CD8-positive, alpha-beta memory T cell (primary cell): ENCODE measurements around the gene EGR1. TPM values are rescaled to one million over a fixed set of nuclear protein-coding genes. Genes with fewer than 3 reads are reported as not detected.

Experiments
- CTCF ChIA-PET: fragments of 350-600 bp; sonication (Branson Sonifier 250); formaldehyde crosslinking; loops from one replicate; lab custom pipeline; 2021; ENCODE audit warnings: antibody characterized with exemption; lab: Charles Lee
- POLR2A ChIA-PET: fragments of 350-600 bp; sonication (Branson Sonifier 250); formaldehyde crosslinking; loops from one replicate; lab custom pipeline; 2021; ENCODE audit warnings: antibody characterized with exemption; lab: Charles Lee
- DNase-seq, 5 donors: peaks; one replicate each; pipeline versions ENCODE4 v3.0.0 to v3.0.0-alpha.2; 2020 to 2022; ENCODE audit warnings: mixed read lengths in 1 of 5
- H3K27ac ChIP-seq: one replicate; pipeline ENCODE4 v1.7.0; 2013; ENCODE audit warnings: low read depth, mild to moderate bottlenecking, low read length, moderate library complexity
- H3K27me3 ChIP-seq: 2 replicates; pipeline ENCODE4 v1.7.0; 2013; ENCODE audit warnings: low read length, mild to moderate bottlenecking; ENCODE audit not compliant: insufficient read depth, poor library complexity, severe bottlenecking
- H3K36me3 ChIP-seq: 2 replicates; pipeline ENCODE4 v1.7.0; 2013; ENCODE audit warnings: mild to moderate bottlenecking, low read length, moderate library complexity; ENCODE audit not compliant: insufficient read depth
- H3K4me1 ChIP-seq: 2 replicates; pipeline ENCODE4 v1.7.0; 2013; ENCODE audit warnings: mild to moderate bottlenecking, low read length, moderate library complexity; ENCODE audit not compliant: insufficient read depth
- H3K4me3 ChIP-seq: 2 replicates; pipeline ENCODE4 v1.7.0; 2013; ENCODE audit warnings: mild to moderate bottlenecking, low read length
- H3K9me3 ChIP-seq: 2 replicates; pipeline ENCODE4 v1.7.0; 2013; ENCODE audit warnings: mild to moderate bottlenecking, low read length
- H3K27ac Mint-ChIP-seq, 8 donors: one replicate each; pipeline ENCODE4 v1.8.0; 2020 to 2021; ENCODE audit warnings: mixed read lengths in 8 of 8, mild to moderate bottlenecking in 6 of 8, inconsistent platforms in 3 of 8, moderate library complexity in 3 of 8
- H3K27me3 Mint-ChIP-seq, 2 donors: one replicate each; pipeline ENCODE4 v1.8.0; 2020 to 2021; ENCODE audit warnings: mixed read lengths in 2 of 2, mild to moderate bottlenecking in 1 of 2, moderate library complexity in 1 of 2
- H3K36me3 Mint-ChIP-seq, 3 donors: one replicate each; pipeline ENCODE4 v1.8.0; 2020 to 2021; ENCODE audit warnings: mixed read lengths in 3 of 3, inconsistent platforms in 1 of 3, mild to moderate bottlenecking in 1 of 3
- H3K4me1 Mint-ChIP-seq, 3 donors: one replicate each; pipeline ENCODE4 v1.8.0; 2020 to 2021; ENCODE audit warnings: mixed read lengths in 3 of 3, inconsistent platforms in 1 of 3, mild to moderate bottlenecking in 1 of 3
- H3K4me3 Mint-ChIP-seq, 7 donors: one replicate each; pipeline ENCODE4 v1.8.0; 2020 to 2021; ENCODE audit warnings: mixed read lengths in 7 of 7, mild to moderate bottlenecking in 6 of 7, moderate library complexity in 4 of 7, inconsistent platforms in 2 of 7
- H3K9me3 Mint-ChIP-seq, 5 donors: one replicate each; pipeline ENCODE4 v1.8.0; 2020 to 2022; ENCODE audit warnings: mixed read lengths in 5 of 5, mild to moderate bottlenecking in 3 of 5, moderate library complexity in 2 of 5, inconsistent platforms in 1 of 5
- polyA plus RNA-seq: library from polyadenylated mRNA; unstranded; fragments of 300-500 nt; fragmentation: Illumina TruSeq; gene quantifications from one replicate; pipeline ENCODE4 v1.2.3, GENCODE V29; 2021
- total RNA-seq, 2 experiments: library from RNA; stranded (reverse); gene quantifications; one replicate each; pipeline ENCODE4 v1.2.3, GENCODE V29; 2021

Gene EGR1
- total and polyA plus RNA-seq, 3 experiments from 2014 or later, result 0.99 to 12.2 (median 11.8) TPM

GRCh38 chr5:138467711-138468132 lies 2.4 kb downstream of the EGR1 start:
- peak in 1 of 5 donors; percentile 41 for DNase-seq
- peaks cover 0 to 10% (median 8%) of the 10 kb centered on the region in 3 donors for H3K36me3 Mint-ChIP-seq
- H3K4me1 ChIP-seq, result peaks cover 26% of the 10 kb centered on the region
- H3K9me3 Mint-ChIP-seq, result no peaks in the 10 kb centered on the region
- H3K27ac Mint-ChIP-seq, result peak overlapping the region in 2 of 8 donors; percentile 55 to 83
- H3K4me3 Mint-ChIP-seq, result peak overlapping the region in 6 of 7 donors; percentile 70 to 94 (median 88)
- H3K4me3 ChIP-seq, result no peak overlapping the region
- no peaks in the 10 kb centered on the region for H3K9me3 ChIP-seq
- ChIA-PET CTCF (interaction anchor here (0.6 to 1.0 kb wide), 2 partner anchors 18 to 36 kb away, joined by 3 to 4 read pairs; no protein-coding TSS in a partner anchor), POLR2A (no interaction called here)
- H3K4me1 Mint-ChIP-seq, result peaks cover 18 to 36% (median 25%) of the 10 kb centered on the region in 3 donors
- H3K36me3 ChIP-seq, result no peaks in the 10 kb centered on the region
- H3K27me3 Mint-ChIP-seq, result no peaks in the 10 kb centered on the region
- H3K27ac ChIP-seq, result no peak overlapping the region
- H3K27me3 ChIP-seq, result no peaks in the 10 kb centered on the region

- H3K4me3 Mint-ChIP-seq, result peak overlapping the region; percentile 27 to 94 (median 63)
- no peaks in the 10 kb centered on the region for H3K9me3 ChIP-seq
- no peaks in the 10 kb centered on the region for H3K36me3 ChIP-seq
- ChIA-PET POLR2A (no interaction called here), CTCF (no interaction called here)
- peaks cover 18 to 34% (median 25%) of the 10 kb centered on the region in 3 donors for H3K4me1 Mint-ChIP-seq
- DNase-seq, result peak in 1 of 5 donors; percentile 37
- no peaks in the 10 kb centered on the region for H3K9me3 Mint-ChIP-seq
- H3K4me3 ChIP-seq, result no peak overlapping the region
- peaks cover 0 to 10% (median 8%) of the 10 kb centered on the region in 3 donors for H3K36me3 Mint-ChIP-seq
- H3K4me1 ChIP-seq, result peaks cover 23% of the 10 kb centered on the region
- H3K27ac ChIP-seq, result no peak overlapping the region
- no peaks in the 10 kb centered on the region for H3K27me3 ChIP-seq
- H3K27me3 Mint-ChIP-seq, result no peaks in the 10 kb centered on the region
- H3K27ac Mint-ChIP-seq, result peak overlapping the region in 3 of 8 donors; percentile 24 to 83 (median 39)
Measured at GRCh38 chr5:138468133-138468965, 3.1 kb downstream of the EGR1 start.

GRCh38 chr5:138468966-138469539 lies 3.8 kb downstream of the EGR1 start:
- CTCF ChIA-PET, result no interaction called here
- H3K36me3 ChIP-seq, result no peaks in the 10 kb centered on the region
- peak in 1 of 5 donors; percentile 41 for DNase-seq
- no peak overlapping the region for H3K4me3 ChIP-seq
- Mint-ChIP-seq H3K36me3 (peaks cover 0 to 10% (median 8%) of the 10 kb centered on the region in 3 donors), H3K27ac (peak overlapping the region in 3 of 8 donors; percentile 37 to 83 (median 41)), H3K9me3 (no peaks in the 10 kb centered on the region), H3K4me3 (peak overlapping the region in 1 of 7 donors; percentile 2), H3K27me3 (peaks cover 0 to 1% of the 10 kb centered on the region in 2 donors), H3K4me1 (peaks cover 18 to 28% (median 25%) of the 10 kb centered on the region in 3 donors)
- POLR2A ChIA-PET, result no interaction called here
- no peak overlapping the region for H3K27ac ChIP-seq
- H3K4me1 ChIP-seq, result peaks cover 19% of the 10 kb centered on the region
- H3K27me3 ChIP-seq, result no peaks in the 10 kb centered on the region
- H3K9me3 ChIP-seq, result no peaks in the 10 kb centered on the region

- H3K9me3 ChIP-seq, result no peaks in the 10 kb centered on the region
- H3K36me3 ChIP-seq, result no peaks in the 10 kb centered on the region
- H3K27me3 ChIP-seq, result no peaks in the 10 kb centered on the region
- H3K4me1 ChIP-seq, result peaks cover 19% of the 10 kb centered on the region
- Mint-ChIP-seq H3K27ac (peak overlapping the region in 3 of 8 donors; percentile 25 to 54 (median 37)), H3K4me3 (no peak overlapping the region), H3K9me3 (no peaks in the 10 kb centered on the region), H3K27me3 (peaks cover 0 to 1% of the 10 kb centered on the region in 2 donors), H3K36me3 (peaks cover 0 to 10% (median 8%) of the 10 kb centered on the region in 3 donors), H3K4me1 (peaks cover 18 to 25% (median 25%) of the 10 kb centered on the region in 3 donors)
- POLR2A ChIA-PET, result no interaction called here
- peak in 1 of 5 donors; percentile 42 for DNase-seq
- no peak overlapping the region for H3K27ac ChIP-seq
- H3K4me3 ChIP-seq, result no peak overlapping the region
- CTCF ChIA-PET, result no interaction called here
Measured at GRCh38 chr5:138469540-138470321, 4.5 kb downstream of the EGR1 start.

- H3K4me1 ChIP-seq, result peaks cover 19% of the 10 kb centered on the region
- no peaks in the 10 kb centered on the region for H3K27me3 ChIP-seq
- Mint-ChIP-seq H3K4me3 (peak overlapping the region in 1 of 7 donors; percentile 51), H3K36me3 (peaks cover 0 to 10% (median 8%) of the 10 kb centered on the region in 3 donors), H3K9me3 (no peaks in the 10 kb centered on the region), H3K27ac (peak overlapping the region in 2 of 8 donors; percentile 18 to 54), H3K4me1 (peaks cover 18 to 25% (median 25%) of the 10 kb centered on the region in 3 donors), H3K27me3 (peaks cover 0 to 3% of the 10 kb centered on the region in 2 donors)
- H3K4me3 ChIP-seq, result no peak overlapping the region
- H3K9me3 ChIP-seq, result no peaks in the 10 kb centered on the region
- POLR2A ChIA-PET, result no interaction called here
- no peaks in the 10 kb centered on the region for H3K36me3 ChIP-seq
- CTCF ChIA-PET, result no interaction called here
- no peak overlapping the region for H3K27ac ChIP-seq
- DNase-seq, result no peak
Measured at GRCh38 chr5:138470322-138471051, 5.2 kb downstream of the EGR1 start.

GRCh38 chr5:138471052-138471361 lies 5.7 kb downstream of the EGR1 start:
- Histone ChIP-seq H3K9me3 (no peaks in the 10 kb centered on the region), H3K27ac (no peak overlapping the region), H3K4me3 (no peak overlapping the region), H3K27me3 (no peaks in the 10 kb centered on the region), H3K36me3 (no peaks in the 10 kb centered on the region), H3K4me1 (peaks cover 16% of the 10 kb centered on the region)
- ChIA-PET CTCF (no interaction called here), POLR2A (no interaction called here)
- Mint-ChIP-seq H3K4me3 (peak overlapping the region in 1 of 7 donors; percentile 51), H3K4me1 (peaks cover 18 to 25% (median 25%) of the 10 kb centered on the region in 3 donors), H3K9me3 (no peaks in the 10 kb centered on the region), H3K36me3 (peaks cover 0 to 9% (median 8%) of the 10 kb centered on the region in 3 donors), H3K27ac (peak overlapping the region in 2 of 8 donors; percentile 18 to 24), H3K27me3 (peaks cover 1 to 5% of the 10 kb centered on the region in 2 donors)
- DNase-seq, result no peak

GRCh38 chr5:138472353-138472752 lies 7.1 kb downstream of the EGR1 start:
- Mint-ChIP-seq H3K4me1 (peaks cover 9 to 16% (median 14%) of the 10 kb centered on the region in 3 donors), H3K27me3 (peaks cover 8 to 15% of the 10 kb centered on the region in 2 donors), H3K36me3 (peaks cover 0 to 5% (median 5%) of the 10 kb centered on the region in 3 donors), H3K9me3 (no peaks in the 10 kb centered on the region), H3K4me3 (peak overlapping the region in 1 of 7 donors; percentile 20), H3K27ac (no peak overlapping the region)
- H3K27ac ChIP-seq, result no peak overlapping the region
- no peaks in the 10 kb centered on the region for H3K9me3 ChIP-seq
- H3K4me3 ChIP-seq, result no peak overlapping the region
- H3K4me1 ChIP-seq, result peaks cover 5% of the 10 kb centered on the region
- no peak for DNase-seq
- ChIA-PET POLR2A (no interaction called here), CTCF (interaction anchor here (1.8 kb wide), 1 partner anchor 9 kb away, joined by 4 read pairs; no protein-coding TSS in a partner anchor)
- no peaks in the 10 kb centered on the region for H3K36me3 ChIP-seq
- H3K27me3 ChIP-seq, result no peaks in the 10 kb centered on the region
